NT2/D1 (cell line): ENCODE data around the gene BSPRY.

Experiments
- DNase-seq: peaks from one replicate; pipeline ENCODE4 v3.0.0-alpha.2; 2011; ENCODE audit warnings: low read depth, low spot score
- H3K27me3 ChIP-seq: 2 replicates; pipeline ENCODE4 v1.6.0; 2011; ENCODE audit warnings: mild to moderate bottlenecking; ENCODE audit not compliant: insufficient read length, insufficient read depth
- H3K36me3 ChIP-seq: 2 replicates; pipeline ENCODE4 v1.6.1; 2011; ENCODE audit warnings: mild to moderate bottlenecking, low read length, mixed read lengths; ENCODE audit not compliant: insufficient read depth, insufficient read length
- H3K4me1 ChIP-seq: 2 replicates; pipeline ENCODE4 v1.5.1; 2011; ENCODE audit not compliant: insufficient read depth, insufficient read length
- H3K4me3 ChIP-seq: 2 replicates; pipeline ENCODE4 v1.5.1; 2011; ENCODE audit warnings: low read depth; ENCODE audit not compliant: insufficient read length
- H3K9ac ChIP-seq: 2 replicates; pipeline ENCODE4 v1.6.0; 2011; ENCODE audit warnings: low read depth; ENCODE audit not compliant: insufficient read length
- H3K9me3 ChIP-seq: 2 replicates; pipeline ENCODE4 v1.5.1; 2011; ENCODE audit warnings: mild to moderate bottlenecking, low read length; ENCODE audit not compliant: insufficient read depth
- SUZ12 ChIP-seq: IDR thresholded peaks from 2 replicates; pipeline ENCODE4 v1.6.1; 2011; ENCODE audit not compliant: insufficient read length, insufficient read depth; ENCODE audit errors: extremely low read depth
- YY1 ChIP-seq: IDR thresholded peaks from 2 replicates; pipeline ENCODE4 v1.6.1; 2011; ENCODE audit not compliant: insufficient read length, insufficient read depth
- ZNF274 ChIP-seq: IDR thresholded peaks from 2 replicates; pipeline ENCODE4 v1.6.1; 2011; ENCODE audit warnings: mild to moderate bottlenecking, low read depth, low read length

The BSPRY gene

GRCh38 chr9:113390192-113390960 lies 41.0 kb downstream of the BSPRY start:
- peaks cover 8% of the 10 kb centered on the region; the same call in 1 of the 2 replicates for H3K9me3 ChIP-seq
- peaks cover 85% of the 10 kb centered on the region for H3K36me3 ChIP-seq
- no peaks in the 10 kb centered on the region for H3K4me1 ChIP-seq
- no peaks in the 10 kb centered on the region for H3K27me3 ChIP-seq
- no peak overlapping the region for H3K4me3 ChIP-seq
- DNase-seq = no peak
- TF ChIP-seq ZNF274 (no peak), SUZ12 (no peak), YY1 (no peak)
- H3K9ac ChIP-seq = no peak overlapping the region

- Histone ChIP-seq H3K4me3 (no peak overlapping the region), H3K9me3 (peaks cover 3% of the 10 kb centered on the region; the same call in 1 of the 2 replicates), H3K27me3 (no peaks in the 10 kb centered on the region), H3K36me3 (peaks cover 76% of the 10 kb centered on the region), H3K4me1 (peaks cover 6% of the 10 kb centered on the region), H3K9ac (no peak overlapping the region)
- no peak for TF ChIP-seq SUZ12
- no peak for TF ChIP-seq ZNF274
- no peak for TF ChIP-seq YY1
- DNase-seq = no peak
Observed at GRCh38 chr9:113391917-113392316, 42.6 kb downstream of the BSPRY start.

GRCh38 chr9:113393281-113393680 lies 43.9 kb downstream of the BSPRY start:
- TF ChIP-seq SUZ12 = no peak
- no peak for TF ChIP-seq YY1
- TF ChIP-seq ZNF274 = no peak
- Histone ChIP-seq H3K36me3 (peaks cover 66% of the 10 kb centered on the region), H3K27me3 (no peaks in the 10 kb centered on the region), H3K4me1 (peaks cover 13% of the 10 kb centered on the region), H3K9ac (no peak overlapping the region), H3K9me3 (no peaks in the 10 kb centered on the region), H3K4me3 (no peak overlapping the region)
- DNase-seq = no peak

DNA sequence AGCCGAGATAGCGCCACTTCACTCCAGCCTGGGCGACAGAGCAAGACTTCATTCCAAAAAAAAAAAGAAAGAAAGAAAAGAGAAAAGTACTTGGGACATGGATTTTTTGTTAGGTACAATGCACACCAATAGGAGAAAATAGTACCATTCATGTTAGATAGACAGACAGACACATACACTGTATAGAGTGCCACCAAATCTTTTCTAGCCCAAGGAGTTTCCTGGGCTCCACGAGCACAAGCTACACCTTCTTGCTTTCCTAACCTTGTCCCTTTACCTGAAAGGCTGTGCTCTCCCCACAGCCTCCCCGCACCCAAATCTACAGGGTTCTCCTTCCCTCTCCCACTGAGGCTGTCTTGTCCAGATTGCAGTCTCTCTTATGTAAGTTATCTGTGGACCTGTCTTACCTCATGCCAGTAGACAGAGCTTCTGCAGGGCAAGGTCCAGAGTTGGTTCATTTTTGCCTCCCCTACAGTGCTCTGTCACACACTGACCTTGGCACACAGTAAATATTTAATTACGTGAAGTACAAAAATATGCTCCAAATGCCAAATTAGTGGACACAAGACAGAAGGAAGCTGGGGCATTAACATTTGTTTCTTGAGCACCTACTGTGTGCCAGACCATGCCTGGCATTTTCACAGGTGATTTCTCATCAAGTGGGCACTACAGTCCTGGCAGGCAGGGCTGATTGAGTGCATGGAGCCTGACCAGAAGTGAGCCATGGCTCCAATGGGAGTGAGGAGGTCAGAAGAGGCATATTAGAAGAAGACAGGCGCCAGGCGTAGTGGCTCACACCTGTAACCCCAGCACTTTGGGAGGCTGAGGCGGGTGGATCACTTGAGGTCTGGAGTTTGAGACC lies 45.9 kb downstream of the BSPRY start:
- TF ChIP-seq YY1 (no peak), ZNF274 (no peak), SUZ12 (no peak)
- Histone ChIP-seq H3K27me3 (no peaks in the 10 kb centered on the region), H3K9ac (no peak overlapping the region), H3K9me3 (no peaks in the 10 kb centered on the region), H3K4me3 (no peak overlapping the region), H3K4me1 (peaks cover 27% of the 10 kb centered on the region), H3K36me3 (peaks cover 48% of the 10 kb centered on the region)
- no peak for DNase-seq

DNA sequence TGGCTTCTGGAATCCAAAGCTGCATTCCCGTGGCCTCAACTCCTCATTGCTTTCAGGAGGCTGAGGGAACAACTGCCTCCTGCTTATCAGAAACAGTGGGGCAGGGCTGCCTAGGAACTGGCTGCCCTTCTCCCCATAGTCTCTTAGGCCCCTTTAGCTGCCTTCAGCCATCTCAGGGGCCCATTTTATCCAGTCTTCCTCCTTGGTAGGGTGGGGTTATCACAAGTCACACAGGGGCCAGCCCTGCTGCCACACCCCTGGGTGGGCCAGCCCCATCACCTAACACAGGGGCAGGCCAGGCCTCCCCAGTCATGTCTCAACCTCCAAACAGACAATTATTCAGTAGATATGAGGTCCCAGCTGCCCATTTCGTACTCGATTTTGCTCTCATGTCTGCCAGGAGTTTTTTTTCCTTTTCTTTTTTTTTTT lies 47.9 kb downstream of the BSPRY start:
- no peak for TF ChIP-seq SUZ12
- no peak for TF ChIP-seq YY1
- no peak for TF ChIP-seq ZNF274
- no peak for DNase-seq
- Histone ChIP-seq H3K27me3 (no peaks in the 10 kb centered on the region), H3K9ac (peak overlapping the region; percentile 26), H3K36me3 (peaks cover 28% of the 10 kb centered on the region), H3K9me3 (no peaks in the 10 kb centered on the region), H3K4me1 (peaks cover 30% of the 10 kb centered on the region), H3K4me3 (no peak overlapping the region)

GRCh38 chr9:113398796-113399195 lies 49.5 kb downstream of the BSPRY start:
- H3K9ac ChIP-seq = peak overlapping the region; percentile 36
- TF ChIP-seq SUZ12 = no peak
- no peak for TF ChIP-seq YY1
- TF ChIP-seq ZNF274 = no peak
- no peaks in the 10 kb centered on the region for H3K27me3 ChIP-seq
- H3K4me1 ChIP-seq = peaks cover 30% of the 10 kb centered on the region
- DNase-seq = no peak
- no peaks in the 10 kb centered on the region for H3K9me3 ChIP-seq
- peaks cover 15% of the 10 kb centered on the region for H3K36me3 ChIP-seq
- no peak overlapping the region for H3K4me3 ChIP-seq

- H3K4me3 ChIP-seq = peak overlapping the region; percentile 94
- peaks cover 30% of the 10 kb centered on the region for H3K4me1 ChIP-seq
- H3K36me3 ChIP-seq = peaks cover 12% of the 10 kb centered on the region
- H3K27me3 ChIP-seq = no peaks in the 10 kb centered on the region
- peak overlapping the region; percentile 65 for H3K9ac ChIP-seq
- H3K9me3 ChIP-seq = no peaks in the 10 kb centered on the region
- TF ChIP-seq SUZ12 (no peak), YY1 (no peak), ZNF274 (no peak)
- no peak for DNase-seq
Observed at GRCh38 chr9:113399646-113400200, 50.4 kb downstream of the BSPRY start.
